Pancreas (tissue), 10 donors: Measurements from ENCODE around the gene PAFAH1B2. TPM values are rescaled to one million over a fixed set of nuclear protein-coding genes. Genes with fewer than 3 reads are reported as not detected.

ENCODE experiments used
- ATAC-seq, 4 donors: fragments of 200-7000 bp; cut with Tn5 transposase; one replicate each; pipeline versions ENCODE4 v1.8.0 to v1.9.1; 2020; ENCODE audit warnings: mild to moderate bottlenecking in 4 of 4, moderate library complexity in 4 of 4
- DNase-seq, 6 donors: peaks; one replicate each; pipeline ENCODE4 v3.0.0-alpha.2; 2020
- FAIRE-seq: peaks from 2 replicates; lab custom pipeline; 2012; peaks lifted over from hg19 to GRCh38; lab: Jason Lieb, UNC
- H3K27ac ChIP-seq, 4 donors: fragments of 200-600 bp; sonication (generic); 1 replicate in 3 of 4; 2 replicates in 1 of 4; pipeline versions ENCODE4 v1.5.0 to v1.8.0; 2020
- H3K27me3 ChIP-seq, 4 donors: fragments of 200-600 bp; one replicate each; pipeline ENCODE4 v1.8.0; 2021
- H3K36me3 ChIP-seq, 3 donors: fragments of 200-600 bp; sonication (generic) in 1 of 3; one replicate each; pipeline versions ENCODE4 v1.5.0 to v1.8.0; 2020 to 2021
- H3K4me1 ChIP-seq, 3 donors: fragments of 200-600 bp; one replicate each; pipeline ENCODE4 v1.8.0; 2021
- H3K4me3 ChIP-seq, 4 donors: fragments of 200-600 bp; sonication (generic) in 2 of 4; one replicate each; pipeline versions ENCODE4 v1.5.0 to v1.8.0; 2020 to 2021
- H3K9me3 ChIP-seq, 4 donors: fragments of 200-600 bp; one replicate each; pipeline ENCODE4 v1.8.0; 2021
- WGBS, 2 donors: extraction: QIAGEN DNeasy Blood & Tissue Kit; methylation state at CpG; one replicate each; pipeline ENCODE4 v1.1.7; 2013; 5-methylcytosine and 5-hydroxymethylcytosine counted together
- intact Hi-C, 3 donors: fragments of 100-400 bp; cut with DNase I; formaldehyde crosslinking; loops; one replicate each; pipeline versions ENCODE4 v1.11.1 to v1.14.2; 2022
- polyA plus RNA-seq, 2 donors: library from polyadenylated mRNA; stranded (reverse); fragments of 200-250 nt; gene quantifications; one replicate each; pipeline ENCODE4 v1.2.3, GENCODE V29; 2013
- total RNA-seq, 6 donors: library from RNA; stranded (reverse); fragmentation: NEBNext Ultra II Directional in 4 of 6; extraction: Animal tissue kit (Norgen Biotek cat#: 25700) in 4 of 6; gene quantifications; one replicate each; pipeline versions ENCODE4 v1.2.1 to v1.2.4, GENCODE V29; 2021 to 2023
- TF ChIP-seq, protein P1 (sequence below), 4 donors: fragments of 200-600 bp; sonication (generic) in 3 of 4; IDR thresholded peaks; one replicate each; pipeline versions ENCODE4 v1.5.0 to v1.8.0; 2021; ENCODE audit warnings: antibody characterized with exemption in 4 of 4
- donor health status: healthy with polysubstance abuse.
- donor health status: DM: no; HTN: no; CAD: no; lungs with moderate emphysema.
- donor health status: DM: no; HTN: no; CAD: no.
- donor health status: control.
- donor health status: control.
- donor health status: Bipolar disorder and iron deficiency.
- donor health status: DM: yes; HTN: yes; CAD: no.
- donor health status: DM: no; HTN: no; CAD: no.
- donor health status: DM: no; HTN: no; CAD: no.
- donor health status: DM: yes; HTN: yes; CAD: no.

PAFAH1B2 gene
- total and polyA plus RNA-seq, 8 donors: 14.8 to 47.7 (median 24.3) TPM

DNA sequence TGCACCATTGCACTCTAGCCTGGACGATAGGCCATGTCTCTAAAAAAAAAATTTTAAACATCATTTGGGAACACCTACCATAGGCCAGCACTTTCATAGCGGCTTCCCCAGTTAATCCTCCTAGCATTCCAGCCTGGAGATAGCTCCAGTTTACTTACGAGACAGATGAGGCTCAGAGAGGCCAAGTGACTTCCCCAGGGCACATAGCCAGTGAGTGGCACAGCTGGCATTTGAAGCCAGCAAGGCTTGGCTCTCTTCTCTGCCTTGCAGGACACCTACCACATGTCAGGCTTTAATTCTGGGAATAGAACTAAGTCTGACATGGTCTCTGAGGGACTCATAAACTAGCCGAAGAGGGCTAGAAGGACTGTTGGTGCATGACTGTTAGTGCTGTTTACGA, 50.2 kb downstream of the PAFAH1B2 start:
- ATAC-seq: peak in 1 of 4 donors; percentile 7
- WGBS, 2 donors: 49 to 70% methylated on average over 5 of the region's 5 CpGs
- peaks cover 4 to 15% (median 15%) of the 10 kb centered on the region in 3 donors for H3K4me1 ChIP-seq
- TF ChIP-seq, protein P1, sequence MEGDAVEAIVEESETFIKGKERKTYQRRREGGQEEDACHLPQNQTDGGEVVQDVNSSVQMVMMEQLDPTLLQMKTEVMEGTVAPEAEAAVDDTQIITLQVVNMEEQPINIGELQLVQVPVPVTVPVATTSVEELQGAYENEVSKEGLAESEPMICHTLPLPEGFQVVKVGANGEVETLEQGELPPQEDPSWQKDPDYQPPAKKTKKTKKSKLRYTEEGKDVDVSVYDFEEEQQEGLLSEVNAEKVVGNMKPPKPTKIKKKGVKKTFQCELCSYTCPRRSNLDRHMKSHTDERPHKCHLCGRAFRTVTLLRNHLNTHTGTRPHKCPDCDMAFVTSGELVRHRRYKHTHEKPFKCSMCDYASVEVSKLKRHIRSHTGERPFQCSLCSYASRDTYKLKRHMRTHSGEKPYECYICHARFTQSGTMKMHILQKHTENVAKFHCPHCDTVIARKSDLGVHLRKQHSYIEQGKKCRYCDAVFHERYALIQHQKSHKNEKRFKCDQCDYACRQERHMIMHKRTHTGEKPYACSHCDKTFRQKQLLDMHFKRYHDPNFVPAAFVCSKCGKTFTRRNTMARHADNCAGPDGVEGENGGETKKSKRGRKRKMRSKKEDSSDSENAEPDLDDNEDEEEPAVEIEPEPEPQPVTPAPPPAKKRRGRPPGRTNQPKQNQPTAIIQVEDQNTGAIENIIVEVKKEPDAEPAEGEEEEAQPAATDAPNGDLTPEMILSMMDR (IDR thresholded peaks at IDR 0.05): no peak
- no peak for DNase-seq
- H3K27me3 ChIP-seq: no peaks in the 10 kb centered on the region
- intact Hi-C loops: no loop called here
- no peaks in the 10 kb centered on the region for H3K9me3 ChIP-seq
- peaks cover 0 to 43% (median 19%) of the 10 kb centered on the region in 3 donors for H3K36me3 ChIP-seq
- peak overlapping the region in 1 of 4 donors; percentile 9 for H3K27ac ChIP-seq
- FAIRE-seq: no peak
- H3K4me3 ChIP-seq: no peak overlapping the region

DNA sequence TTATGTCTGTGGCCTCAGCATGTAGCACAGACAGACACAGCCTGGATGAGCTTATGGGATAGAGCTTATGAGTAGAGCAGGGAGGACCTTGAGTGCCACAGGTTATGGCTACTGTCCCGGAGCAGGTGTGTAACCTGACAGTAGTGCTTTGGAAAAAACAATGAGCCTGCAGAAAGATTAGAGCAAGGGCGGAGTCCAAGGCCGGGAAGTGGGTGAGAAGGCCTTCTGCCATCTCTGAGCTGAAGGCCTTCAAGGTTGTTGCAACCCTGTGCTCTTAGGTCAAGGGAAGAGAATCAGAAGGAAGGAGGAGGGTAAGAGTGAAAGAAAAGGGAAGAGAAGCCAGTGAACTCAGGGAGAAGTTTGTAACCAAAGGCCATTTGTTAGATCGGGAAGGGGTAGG, 51.2 kb downstream of the PAFAH1B2 start:
- 36 to 42% methylated on average over 4 of the region's 4 CpGs for WGBS, 2 donors
- TF ChIP-seq, protein P1 (IDR thresholded peaks at IDR 0.05): no peak
- Histone ChIP-seq H3K4me1 (peaks cover 4 to 15% (median 15%) of the 10 kb centered on the region in 3 donors), H3K36me3 (peaks cover 0 to 34% (median 9%) of the 10 kb centered on the region in 3 donors), H3K9me3 (no peaks in the 10 kb centered on the region), H3K27ac (no peak overlapping the region), H3K4me3 (no peak overlapping the region), H3K27me3 (no peaks in the 10 kb centered on the region)
- FAIRE-seq (no peak), DNase-seq (peak in 3 of 6 donors; percentile 53 to 79 (median 73)), ATAC-seq (peak; percentile 48 to 83 (median 60))
- intact Hi-C loops: no loop called here

DNA sequence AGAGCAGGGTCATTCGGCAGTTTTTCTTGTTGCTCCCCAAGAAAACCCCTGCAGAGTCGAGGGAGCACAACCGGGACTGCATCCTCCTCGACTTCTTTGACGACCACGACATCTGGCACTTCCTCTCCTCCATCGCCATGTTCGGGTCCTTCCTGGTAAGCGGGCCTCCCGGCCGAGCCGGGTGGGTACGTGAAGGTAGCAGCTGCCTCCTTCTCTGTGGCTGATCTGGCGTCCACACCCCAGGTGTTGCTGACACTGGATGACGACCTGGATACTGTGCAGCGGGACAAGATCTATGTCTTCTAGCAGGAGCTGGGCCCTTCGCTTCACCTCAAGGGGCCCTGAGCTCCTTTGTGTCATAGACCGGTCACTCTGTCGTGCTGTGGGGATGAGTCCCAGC, 51.7 kb downstream of the PAFAH1B2 start:
- TF ChIP-seq, protein P1 (IDR thresholded peaks at IDR 0.05): no peak
- DNase-seq (no peak), ATAC-seq (no peak), FAIRE-seq (no peak)
- Histone ChIP-seq H3K27ac (no peak overlapping the region), H3K9me3 (no peaks in the 10 kb centered on the region), H3K36me3 (peaks cover 0 to 32% (median 6%) of the 10 kb centered on the region in 3 donors), H3K27me3 (no peaks in the 10 kb centered on the region), H3K4me3 (no peak overlapping the region), H3K4me1 (peaks cover 4 to 15% (median 15%) of the 10 kb centered on the region in 3 donors)
- 71 to 72% methylated on average over 19 of the region's 19 CpGs for WGBS, 2 donors
- intact Hi-C loops: no loop called here

DNA sequence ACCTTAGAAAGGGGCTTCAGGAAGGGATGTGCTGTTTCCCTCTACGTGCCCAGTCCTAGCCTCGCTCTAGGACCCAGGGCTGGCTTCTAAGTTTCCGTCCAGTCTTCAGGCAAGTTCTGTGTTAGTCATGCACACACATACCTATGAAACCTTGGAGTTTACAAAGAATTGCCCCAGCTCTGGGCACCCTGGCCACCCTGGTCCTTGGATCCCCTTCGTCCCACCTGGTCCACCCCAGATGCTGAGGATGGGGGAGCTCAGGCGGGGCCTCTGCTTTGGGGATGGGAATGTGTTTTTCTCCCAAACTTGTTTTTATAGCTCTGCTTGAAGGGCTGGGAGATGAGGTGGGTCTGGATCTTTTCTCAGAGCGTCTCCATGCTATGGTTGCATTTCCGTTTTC, 52.9 kb downstream of the PAFAH1B2 start:
- ATAC-seq (no peak), FAIRE-seq (no peak), DNase-seq (no peak)
- no peaks in the 10 kb centered on the region for H3K9me3 ChIP-seq
- H3K36me3 ChIP-seq: peaks cover 0 to 21% (median 5%) of the 10 kb centered on the region in 3 donors
- intact Hi-C loops: no loop called here
- TF ChIP-seq, protein P1 (IDR thresholded peaks at IDR 0.05): no peak
- WGBS, 2 donors: 92% methylated on average over 7 of the region's 7 CpGs
- peaks cover 4 to 15% (median 15%) of the 10 kb centered on the region in 3 donors for H3K4me1 ChIP-seq
- no peak overlapping the region for H3K4me3 ChIP-seq
- no peak overlapping the region for H3K27ac ChIP-seq
- no peaks in the 10 kb centered on the region for H3K27me3 ChIP-seq
